HepG2 (cell line): ENCODE results near the gene PDCD10. TPM values are rescaled to one million over a fixed set of nuclear protein-coding genes. Genes with fewer than 3 reads are reported as not detected.

Experiments
- CHD4 ChIP-seq: fragments of 200-600 bp; sonication (generic); IDR thresholded peaks from 2 replicates; pipeline ENCODE4 v1.7.0; 2017; ENCODE audit warnings: mild to moderate bottlenecking, low read length, borderline replicate concordance
- CREBL2 ChIP-seq: sonication (generic); formaldehyde crosslinking; IDR thresholded peaks from 2 replicates; pipeline ENCODE4 v1.8.1; 2023; ENCODE audit warnings: missing genetic modification reagents, mild to moderate bottlenecking, borderline replicate concordance
- DMAP1 ChIP-seq: IDR thresholded peaks from 2 replicates; pipeline ENCODE4 v1.6.1; 2016
- ELF3 ChIP-seq: IDR thresholded peaks from 2 replicates; pipeline ENCODE4 v1.6.1; 2016; ENCODE audit warnings: missing genetic modification reagents, missing compliant biosample characterization
- GATAD2A ChIP-seq: IDR thresholded peaks from 2 replicates; pipeline ENCODE4 v1.6.1; 2016
- GPBP1L1 ChIP-seq: sonication (generic); formaldehyde crosslinking; IDR thresholded peaks from 2 replicates; pipeline ENCODE4 v1.5.0; 2020; ENCODE audit warnings: mild to moderate bottlenecking, missing genetic modification reagents
- HCFC1 ChIP-seq: fragments of 150-350 bp; IDR thresholded peaks from 2 replicates; pipeline ENCODE4 v1.6.1; 2014; ENCODE audit warnings: low read depth, low read length
- HMG20A ChIP-seq: IDR thresholded peaks from 2 replicates; pipeline ENCODE4 v1.6.1; 2016; ENCODE audit warnings: borderline replicate concordance
- HNF4A ChIP-seq: sonication (generic); formaldehyde crosslinking; IDR thresholded peaks from 2 replicates; pipeline ENCODE4 v1.4.0; 2020; ENCODE audit warnings: missing genetic modification reagents
- MTA3 ChIP-seq: sonication (generic); formaldehyde crosslinking; IDR thresholded peaks from 2 replicates; pipeline ENCODE4 v1.4.0; 2020; ENCODE audit warnings: missing genetic modification reagents
- MTF2 ChIP-seq: sonication (generic); formaldehyde crosslinking; IDR thresholded peaks from 2 replicates; pipeline ENCODE4 v1.5.0; 2020; ENCODE audit warnings: missing genetic modification reagents, borderline replicate concordance
- MXD4 ChIP-seq: IDR thresholded peaks from 2 replicates; pipeline ENCODE4 v1.6.1; 2016; ENCODE audit warnings: mild to moderate bottlenecking, missing biosample characterization, missing genetic modification reagents
- SOX13 ChIP-seq, 3 experiments: fragments of 450-650 bp in 1 of 3; sonication (generic) in 1 of 3; formaldehyde crosslinking in 1 of 3; IDR thresholded peaks in 2 of 3; conservative IDR thresholded peaks in 1 of 3; 2 replicates each; pipeline versions ENCODE4 v1.5.0 to v1.6.1; 2016 to 2020; ENCODE audit warnings: antibody characterized with exemption in 1 of 3, mild to moderate bottlenecking in 1 of 3, missing compliant biosample characterization in 1 of 3, missing genetic modification reagents in 1 of 3, moderate library complexity in 1 of 3
- U2AF1 ChIP-seq: fragments of 200-400 bp; formaldehyde crosslinking; optimal IDR thresholded peaks from 2 replicates; pipeline ENCODE3; 2017; ENCODE audit warnings: mild to moderate bottlenecking, low read depth, low read length
- ZBTB25 ChIP-seq: IDR thresholded peaks from 2 replicates; pipeline ENCODE4 v1.6.1; 2018; ENCODE audit warnings: missing genetic modification reagents
- ZBTB42 ChIP-seq: sonication (generic); formaldehyde crosslinking; IDR thresholded peaks from 2 replicates; pipeline ENCODE4 v1.5.0; 2020; ENCODE audit warnings: mild to moderate bottlenecking, missing genetic modification reagents
- ZMAT3 ChIP-seq: sonication (generic); formaldehyde crosslinking; conservative IDR thresholded peaks from 2 replicates; pipeline ENCODE4 v1.7.0; 2021; ENCODE audit warnings: missing genetic modification reagents
- ZNF275 ChIP-seq: sonication (generic); formaldehyde crosslinking; IDR thresholded peaks from 2 replicates; pipeline ENCODE4 v1.8.0; 2022; ENCODE audit warnings: missing genetic modification reagents, mild to moderate bottlenecking, inconsistent platforms, borderline replicate concordance
- ZNF282 ChIP-seq: fragments of 450-650 bp; IDR thresholded peaks from 2 replicates; pipeline ENCODE4 v1.6.1; 2018; ENCODE audit not compliant: partially characterized antibody
- ZNF44 ChIP-seq: sonication (generic); formaldehyde crosslinking; IDR thresholded peaks from 2 replicates; pipeline ENCODE4 v1.5.1; 2020; ENCODE audit warnings: mild to moderate bottlenecking, missing genetic modification reagents
- ZNF574 ChIP-seq: sonication (generic); formaldehyde crosslinking; IDR thresholded peaks from 2 replicates; pipeline ENCODE4 v1.4.0; 2020; ENCODE audit warnings: missing genetic modification reagents
- ZNF75D ChIP-seq: sonication (generic); formaldehyde crosslinking; IDR thresholded peaks from 2 replicates; pipeline ENCODE4 v1.8.1; 2023; ENCODE audit warnings: missing genetic modification reagents, mild to moderate bottlenecking, borderline replicate concordance
- ZSCAN21 ChIP-seq: sonication (generic); formaldehyde crosslinking; IDR thresholded peaks from 2 replicates; pipeline ENCODE4 v1.8.0; 2022; ENCODE audit warnings: mild to moderate bottlenecking, missing genetic modification reagents, moderate library complexity, borderline replicate concordance
- polyA plus RNA-seq, 8 experiments: library from polyadenylated mRNA; depleted of rRNA in 3 of 8; stranded (reverse) in 7 of 8; unstranded in 1 of 8; fragments of >200 nt; fragmentation: Illumina TruSeq in 4 of 8; extraction: Trizol in 4 of 8; gene quantifications; 2 replicates each; pipeline versions ENCODE4 v1.2.1 to v1.2.3, GENCODE V29; 2011 to 2016; ENCODE audit warnings: low read depth in 4 of 8, missing spikeins in 1 of 8, mixed read lengths in 1 of 8; ENCODE audit not compliant: insufficient read depth in 1 of 8
- total RNA-seq, 5 experiments: library from RNA; depleted of rRNA; stranded (reverse); fragments of >200 nt; fragmentation: Illumina TruSeq; extraction: Trizol; gene quantifications; 2 replicates each; pipeline ENCODE4 v1.2.3, GENCODE V29; 2016; ENCODE audit warnings: low read depth in 1 of 5

Gene PDCD10
- total and polyA plus RNA-seq, 2 of the 13 experiments (the other 11 are each of a cell fraction or from before 2014, with no cell fraction given), result 48.5 to 53.9 TPM

- TF ChIP-seq MTF2, result no peak
- TF ChIP-seq CHD4, result no peak
- TF ChIP-seq SOX13 (IDR thresholded peaks at IDR 0.05), result no peak
- TF ChIP-seq SOX13 (CRISPR knock-in tag; conservative IDR thresholded peaks at IDR 0.05 in 1 of 2, IDR thresholded peaks at IDR 0.05 in 1 of 2), result no peak; a peak in 1 of 4 replicates
- TF ChIP-seq GPBP1L1 (CRISPR knock-in tag), result no peak
- peak; percentile 65; the same call in 1 of the 2 replicates for TF ChIP-seq ZNF574 (CRISPR knock-in tag)
- 0 out of 2 replicates have a peak, but pooled peaks have one; percentile 46 for TF ChIP-seq ZNF275 (CRISPR knock-in tag)
- no peak for TF ChIP-seq MXD4 (CRISPR knock-in tag)
- peak; percentile 49; the same call in 1 of the 2 replicates for TF ChIP-seq GATAD2A
- TF ChIP-seq U2AF1, result no peak
- TF ChIP-seq HMG20A (CRISPR knock-in tag), result no peak; the same call in 1 of the 2 replicates
- no peak for TF ChIP-seq ZNF44 (CRISPR knock-in tag)
- no peak for TF ChIP-seq ZBTB42 (CRISPR knock-in tag)
- TF ChIP-seq HCFC1, result no peak
- no peak for TF ChIP-seq ZNF282
- TF ChIP-seq CREBL2 (CRISPR knock-in tag), result no peak; the same call in 1 of the 2 replicates
- TF ChIP-seq ZNF75D, result no peak
- TF ChIP-seq HNF4A, result peak; percentile 27
- TF ChIP-seq DMAP1 (CRISPR knock-in tag), result no peak
- TF ChIP-seq MTA3, result no peak
- peak; percentile 49; the same call in 1 of the 2 replicates for TF ChIP-seq ZMAT3 (CRISPR knock-in tag)
- TF ChIP-seq ZBTB25 (CRISPR knock-in tag), result peak; percentile 36
- peak; percentile 73; the same call in 1 of the 2 replicates for TF ChIP-seq ZSCAN21 (CRISPR knock-in tag)
- TF ChIP-seq ELF3 (CRISPR knock-in tag), result peak; percentile 46; the same call in 1 of the 2 replicates
These were observed 794 bp upstream of the PDCD10 start, which contains the start of gene SERPINI1 (continued) for GRCh38 chr3:167735233-167736138.
